Measurements from ENCODE around the gene CDC42BPB.

DNA sequence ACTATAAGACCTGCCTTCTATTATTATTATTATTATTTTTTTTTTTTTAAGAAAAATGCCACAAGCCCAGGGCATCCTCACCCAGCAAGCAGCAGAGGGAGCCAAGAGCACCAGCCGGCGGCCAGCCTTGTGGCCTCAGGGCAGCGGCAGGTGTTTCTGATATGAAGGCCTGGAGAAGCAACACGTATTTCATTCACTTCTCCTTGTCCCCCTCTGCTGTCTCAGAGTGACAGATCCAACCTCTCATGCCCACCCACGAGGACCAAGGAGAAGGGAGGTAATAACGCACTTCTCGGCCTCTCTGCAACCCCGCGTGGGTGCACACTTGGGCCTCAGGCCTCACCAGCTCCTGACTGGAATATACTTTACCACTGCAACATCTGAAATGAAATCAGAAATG lies 25.4 kb downstream of the CDC42BPB start:
- TF ChIP-seq, protein P1, sequence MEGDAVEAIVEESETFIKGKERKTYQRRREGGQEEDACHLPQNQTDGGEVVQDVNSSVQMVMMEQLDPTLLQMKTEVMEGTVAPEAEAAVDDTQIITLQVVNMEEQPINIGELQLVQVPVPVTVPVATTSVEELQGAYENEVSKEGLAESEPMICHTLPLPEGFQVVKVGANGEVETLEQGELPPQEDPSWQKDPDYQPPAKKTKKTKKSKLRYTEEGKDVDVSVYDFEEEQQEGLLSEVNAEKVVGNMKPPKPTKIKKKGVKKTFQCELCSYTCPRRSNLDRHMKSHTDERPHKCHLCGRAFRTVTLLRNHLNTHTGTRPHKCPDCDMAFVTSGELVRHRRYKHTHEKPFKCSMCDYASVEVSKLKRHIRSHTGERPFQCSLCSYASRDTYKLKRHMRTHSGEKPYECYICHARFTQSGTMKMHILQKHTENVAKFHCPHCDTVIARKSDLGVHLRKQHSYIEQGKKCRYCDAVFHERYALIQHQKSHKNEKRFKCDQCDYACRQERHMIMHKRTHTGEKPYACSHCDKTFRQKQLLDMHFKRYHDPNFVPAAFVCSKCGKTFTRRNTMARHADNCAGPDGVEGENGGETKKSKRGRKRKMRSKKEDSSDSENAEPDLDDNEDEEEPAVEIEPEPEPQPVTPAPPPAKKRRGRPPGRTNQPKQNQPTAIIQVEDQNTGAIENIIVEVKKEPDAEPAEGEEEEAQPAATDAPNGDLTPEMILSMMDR (IDR thresholded peaks at IDR 0.05; ENCODE audit: low read depth, low read length): no peak
- no peak for TF ChIP-seq EZH2phosphoT487 (IDR thresholded peaks at IDR 0.05; ENCODE audit: low read depth)

Measured in OCI-LY3 (cell line).